ENCODE data around the gene CA4. TPM values are rescaled to one million over a fixed set of nuclear protein-coding genes. Genes with fewer than 3 reads are reported as not detected.
"Not testable (repeated sequence)": the region's sequence is repeated elsewhere in the genome, so short reads cannot be mapped to it uniquely, and the experiment has no call there.

CA4 gene
- total RNA-seq, 4 donors from 2014 or later = 15.7 to 359 (median 246) TPM

- TF ChIP-seq EP300 (IDR thresholded peaks at IDR 0.05; ENCODE audit: low read depth) (no peak), POLR2AphosphoS5 (IDR thresholded peaks at IDR 0.05) (no peak), POLR2A (IDR thresholded peaks at IDR 0.05) (no peak)
- TF ChIP-seq, protein P1, sequence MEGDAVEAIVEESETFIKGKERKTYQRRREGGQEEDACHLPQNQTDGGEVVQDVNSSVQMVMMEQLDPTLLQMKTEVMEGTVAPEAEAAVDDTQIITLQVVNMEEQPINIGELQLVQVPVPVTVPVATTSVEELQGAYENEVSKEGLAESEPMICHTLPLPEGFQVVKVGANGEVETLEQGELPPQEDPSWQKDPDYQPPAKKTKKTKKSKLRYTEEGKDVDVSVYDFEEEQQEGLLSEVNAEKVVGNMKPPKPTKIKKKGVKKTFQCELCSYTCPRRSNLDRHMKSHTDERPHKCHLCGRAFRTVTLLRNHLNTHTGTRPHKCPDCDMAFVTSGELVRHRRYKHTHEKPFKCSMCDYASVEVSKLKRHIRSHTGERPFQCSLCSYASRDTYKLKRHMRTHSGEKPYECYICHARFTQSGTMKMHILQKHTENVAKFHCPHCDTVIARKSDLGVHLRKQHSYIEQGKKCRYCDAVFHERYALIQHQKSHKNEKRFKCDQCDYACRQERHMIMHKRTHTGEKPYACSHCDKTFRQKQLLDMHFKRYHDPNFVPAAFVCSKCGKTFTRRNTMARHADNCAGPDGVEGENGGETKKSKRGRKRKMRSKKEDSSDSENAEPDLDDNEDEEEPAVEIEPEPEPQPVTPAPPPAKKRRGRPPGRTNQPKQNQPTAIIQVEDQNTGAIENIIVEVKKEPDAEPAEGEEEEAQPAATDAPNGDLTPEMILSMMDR (IDR thresholded peaks at IDR 0.05) = no peak
- intact Hi-C loops (cut with DNase I; ENCODE audit: low total_unique reads) = loop anchor here (10.0 kb wide), 1 partner anchor 51 kb away; no protein-coding TSS in a partner anchor
Measured at GRCh38 chr17:60103957-60104356, 45.8 kb upstream of the CA4 start.

DNA sequence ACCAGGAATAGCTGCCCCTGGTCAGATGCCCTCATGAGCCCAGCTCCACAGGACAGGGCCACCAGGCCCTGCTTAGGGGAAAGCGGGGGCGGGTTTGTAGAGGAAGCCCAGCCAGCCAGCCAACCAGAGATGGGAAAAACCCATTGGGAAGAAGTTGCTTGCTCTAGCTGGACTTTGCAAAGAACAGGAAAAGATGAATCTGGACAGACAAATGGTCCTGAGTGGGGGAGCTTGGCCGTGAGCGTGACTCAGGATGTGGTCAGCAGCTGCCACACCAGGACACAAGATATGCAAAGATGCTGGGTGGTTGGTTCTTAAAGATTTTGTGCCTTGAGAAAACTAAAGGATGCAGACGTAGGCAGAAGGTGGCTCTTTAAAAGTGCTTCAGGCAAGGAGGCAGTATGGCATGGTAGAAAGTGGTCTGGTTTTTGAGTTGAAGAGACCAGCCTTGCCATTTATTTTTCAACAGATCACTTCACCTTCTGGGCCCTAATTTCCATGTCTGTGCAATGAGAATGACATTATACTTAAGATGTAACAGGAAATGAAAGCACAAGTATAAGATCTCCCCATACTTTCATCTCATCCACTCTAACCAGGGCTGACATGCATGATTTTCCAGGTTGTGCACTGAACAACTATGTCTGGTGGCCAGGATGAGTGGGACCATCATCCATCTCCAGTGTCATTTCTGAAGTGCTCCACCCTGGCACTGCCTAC, 43.3 kb upstream of the CA4 start:
- no peak for DNase-seq
- in situ Hi-C loops (cut with MboI; ENCODE audit: low pct_ligation_motif_present in 1 of 4, low pct_unique_long_range_greater_than_20kb in 1 of 4, low sequenced_read_pairs in 3 of 4) (no loop called here), intact Hi-C loops (cut with DNase I; ENCODE audit: low total_unique reads) (loop anchor here (10.0 kb wide), 1 partner anchor 48 kb away; no protein-coding TSS in a partner anchor)
- H3K4me3 ChIP-seq = no peak overlapping the region
- H3K27ac ChIP-seq = no peak overlapping the region
- peaks cover 0 to 4% (median 0%) of the 10 kb centered on the region in 4 donors for H3K4me1 ChIP-seq
- 68 to 77% methylated on average over 3 to 5 of the region's 5 CpGs for WGBS, 2 donors (ENCODE audit: low coverage in 1 of 2)
- H3K36me3 ChIP-seq = no peaks in the 10 kb centered on the region
- peaks cover 3% of the 10 kb centered on the region for H3K27me3 ChIP-seq
- no peaks in the 10 kb centered on the region for H3K9me3 ChIP-seq
- no peak for TF ChIP-seq POLR2A (IDR thresholded peaks at IDR 0.05)
- no peak for TF ChIP-seq EP300 (IDR thresholded peaks at IDR 0.05; ENCODE audit: low read depth)
- TF ChIP-seq POLR2AphosphoS5 (IDR thresholded peaks at IDR 0.05) = no peak
- TF ChIP-seq, protein P1 (IDR thresholded peaks at IDR 0.05) = no peak

More at GRCh38 chr17:60103957-60104356, 45.8 kb upstream of the CA4 start:
- Histone ChIP-seq H3K4me3 (no peak overlapping the region), H3K4me1 (peaks cover 0 to 4% (median 0%) of the 10 kb centered on the region in 4 donors), H3K9me3 (no peaks in the 10 kb centered on the region), H3K27me3 (no peaks in the 10 kb centered on the region), H3K27ac (no peak overlapping the region), H3K36me3 (no peaks in the 10 kb centered on the region)
- in situ Hi-C loops (cut with MboI; ENCODE audit: low pct_ligation_motif_present in 1 of 4, low pct_unique_long_range_greater_than_20kb in 1 of 4, low sequenced_read_pairs in 3 of 4) = no loop called here
- 87 to 100% methylated on average over 4 of the region's 4 CpGs for WGBS, 2 donors (ENCODE audit: low coverage in 1 of 2)
- no peak for DNase-seq

DNA sequence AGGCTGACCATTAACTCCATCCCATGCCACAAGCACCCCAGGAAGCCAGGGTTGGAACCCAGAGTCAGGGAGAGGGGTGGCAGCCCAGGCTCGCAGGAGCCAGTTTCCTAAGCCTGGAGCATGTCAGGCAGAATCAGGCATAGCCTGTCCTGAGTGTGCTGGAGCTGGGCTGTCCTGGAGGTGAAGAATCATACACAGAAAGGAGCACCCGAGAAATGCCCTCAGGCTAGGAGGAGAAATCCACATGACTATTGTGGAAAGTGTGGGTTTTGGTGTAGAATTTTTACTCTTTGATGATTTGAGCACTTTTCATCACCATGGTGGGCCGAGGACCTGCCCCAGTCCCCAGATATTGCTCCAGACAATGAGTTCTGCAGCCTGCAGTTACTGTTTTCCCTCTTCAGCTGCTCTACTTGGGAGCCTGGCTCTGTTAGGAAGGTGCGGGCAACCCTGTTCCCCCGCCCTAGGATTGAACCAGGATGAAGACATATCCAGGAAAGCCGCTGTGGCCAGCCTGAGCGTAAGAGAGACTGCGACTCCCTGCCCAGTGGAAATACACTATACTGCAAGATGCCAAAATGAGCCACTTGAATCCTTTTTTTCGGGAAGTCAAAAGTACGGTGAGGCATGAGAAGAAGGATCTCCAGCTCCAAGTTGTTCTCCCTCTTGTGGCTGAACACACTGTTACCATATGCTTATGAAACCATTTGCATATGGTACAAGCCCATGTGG, 42.1 kb upstream of the CA4 start:
- DNase-seq = no peak
- Histone ChIP-seq H3K27ac (no peak overlapping the region), H3K4me1 (peaks cover 0 to 3% (median 0%) of the 10 kb centered on the region in 4 donors), H3K9me3 (no peaks in the 10 kb centered on the region), H3K27me3 (peaks cover 3% of the 10 kb centered on the region), H3K4me3 (no peak overlapping the region), H3K36me3 (no peaks in the 10 kb centered on the region)
- no peak for TF ChIP-seq EP300 (IDR thresholded peaks at IDR 0.05; ENCODE audit: low read depth)
- TF ChIP-seq POLR2AphosphoS5 (IDR thresholded peaks at IDR 0.05) = no peak
- TF ChIP-seq, protein P1 (IDR thresholded peaks at IDR 0.05) = no peak
- TF ChIP-seq POLR2A (IDR thresholded peaks at IDR 0.05) = no peak
- WGBS, 2 donors (ENCODE audit: low coverage in 1 of 2) = 82 to 90% methylated on average over 2 to 10 of the region's 10 CpGs
- intact Hi-C loops (cut with DNase I; ENCODE audit: low total_unique reads) = loop anchor here (10.0 kb wide), 1 partner anchor 47 kb away; no protein-coding TSS in a partner anchor
- in situ Hi-C loops (cut with MboI; ENCODE audit: low pct_ligation_motif_present in 1 of 4, low pct_unique_long_range_greater_than_20kb in 1 of 4, low sequenced_read_pairs in 3 of 4) = no loop called here

- H3K27ac ChIP-seq; H3K27me3 ChIP-seq; H3K4me1 ChIP-seq; H3K9me3 ChIP-seq; H3K4me3 ChIP-seq; H3K36me3 ChIP-seq; in situ Hi-C loops (cut with MboI; ENCODE audit: low pct_ligation_motif_present in 1 of 4, low pct_unique_long_range_greater_than_20kb in 1 of 4, low sequenced_read_pairs in 3 of 4); DNase-seq: not testable (repeated sequence)
- intact Hi-C loops (cut with DNase I; ENCODE audit: low total_unique reads) = loop anchor here (10.0 kb wide), 1 partner anchor 46 kb away; no protein-coding TSS in a partner anchor
- WGBS, 2 donors (ENCODE audit: low coverage in 1 of 2) = 14 to 21% methylated on average over 1 of the region's 1 CpG
Measured at GRCh38 chr17:60108309-60108708, 41.5 kb upstream of the CA4 start.
